Pulmonary artery endothelial cell (primary cell): ENCODE results near the gene KCNH1. TPM values are rescaled to one million over a fixed set of nuclear protein-coding genes. Genes with fewer than 3 reads are reported as not detected.
"Not testable (repeated sequence)": the region's sequence is repeated elsewhere in the genome, so short reads cannot be mapped to it uniquely, and the experiment has no call there.

Source experiments
- DNase-seq: peaks from one replicate; pipeline ENCODE4 v3.0.0-alpha.2; 2011; ENCODE audit warnings: low read depth, low spot score
- total RNA-seq: library from RNA; depleted of rRNA; stranded (reverse); fragments of >200 nt; gene quantifications from 2 replicates; pipeline ENCODE4 v1.2.3, GENCODE V29; 2014

Gene KCNH1
- total RNA-seq, 1 donor from 2014 or later: not detected

DNA sequence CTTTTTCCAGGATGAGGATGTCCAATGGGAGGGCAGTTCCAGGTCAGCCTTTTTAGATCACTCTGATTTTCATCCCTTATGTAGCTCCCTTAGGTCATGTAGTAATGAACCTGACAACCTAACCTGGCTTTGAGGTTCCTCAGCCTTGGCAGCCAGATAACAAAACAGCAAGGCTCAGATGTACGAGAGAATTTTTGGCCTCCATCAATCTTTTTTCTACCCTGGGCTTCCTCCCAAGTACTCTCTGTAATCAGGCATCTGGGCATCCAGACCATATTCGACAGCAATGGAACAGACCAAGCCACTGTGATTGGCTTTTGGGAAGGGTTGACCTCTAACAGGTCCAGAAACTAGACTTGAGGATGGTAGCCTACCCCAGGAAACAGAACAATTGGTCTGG lies 38.6 kb downstream of the KCNH1 start:
- DNase-seq: no peak

GRCh38 chr1:211092955-211093354 lies 41.0 kb downstream of the KCNH1 start:
- no peak for DNase-seq

DNA sequence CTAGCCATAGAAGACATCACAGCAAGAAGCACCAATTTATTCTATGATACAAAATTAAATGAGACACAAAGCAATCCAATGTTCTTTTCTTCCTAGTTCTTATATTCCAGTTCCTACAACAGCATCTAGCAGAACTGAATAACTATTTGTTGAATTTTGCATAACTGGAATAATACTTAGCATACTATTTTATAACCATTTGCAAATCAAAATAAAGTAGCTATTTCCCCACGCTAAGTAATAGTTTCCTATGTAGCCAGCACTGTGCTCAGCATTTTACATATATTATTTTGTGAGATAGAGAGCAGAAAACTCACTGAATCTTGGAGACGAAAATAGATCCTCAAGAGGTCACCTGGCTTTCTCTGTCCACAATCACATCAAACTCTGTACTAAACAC lies 42.1 kb downstream of the KCNH1 start:
- DNase-seq: no peak

DNA sequence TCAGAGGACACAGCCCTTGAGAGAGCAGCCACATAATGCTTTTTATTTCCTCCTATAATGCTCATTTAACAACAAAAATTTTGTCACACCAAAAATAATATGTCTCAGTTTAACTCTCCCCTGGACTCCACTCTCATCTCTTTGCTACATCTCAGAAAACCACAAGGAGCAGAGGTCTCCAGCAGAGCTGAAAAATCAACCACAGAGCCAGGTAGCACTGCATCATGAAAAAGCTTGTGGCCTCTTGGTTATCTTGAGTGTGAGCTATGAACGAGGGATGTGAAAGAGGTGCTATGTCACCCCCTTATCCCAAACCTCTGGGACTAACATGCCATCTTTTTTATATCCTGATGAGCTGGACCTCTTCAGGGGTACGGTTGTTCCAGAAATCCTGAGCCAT lies 44.4 kb downstream of the KCNH1 start:
- DNase-seq: no peak

DNA sequence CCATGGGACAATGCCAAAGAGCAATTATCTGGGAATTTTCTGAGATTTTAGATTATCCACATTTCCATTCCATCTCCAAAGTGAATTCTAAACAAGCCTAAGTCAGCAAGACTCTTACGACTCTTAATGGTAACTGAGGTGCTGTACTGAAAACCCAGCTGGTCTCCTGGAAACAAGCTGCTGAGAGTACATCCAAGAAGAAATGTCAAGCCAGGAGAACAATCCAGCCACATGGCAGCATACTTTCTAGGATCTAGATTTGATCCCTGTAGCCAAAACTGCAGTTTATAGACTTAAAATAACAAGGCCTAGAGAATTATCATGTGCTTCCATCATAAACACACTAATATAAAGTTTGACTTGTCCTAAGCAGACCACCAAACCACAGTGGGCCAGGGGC lies 45.8 kb downstream of the KCNH1 start:
- no peak for DNase-seq

DNA sequence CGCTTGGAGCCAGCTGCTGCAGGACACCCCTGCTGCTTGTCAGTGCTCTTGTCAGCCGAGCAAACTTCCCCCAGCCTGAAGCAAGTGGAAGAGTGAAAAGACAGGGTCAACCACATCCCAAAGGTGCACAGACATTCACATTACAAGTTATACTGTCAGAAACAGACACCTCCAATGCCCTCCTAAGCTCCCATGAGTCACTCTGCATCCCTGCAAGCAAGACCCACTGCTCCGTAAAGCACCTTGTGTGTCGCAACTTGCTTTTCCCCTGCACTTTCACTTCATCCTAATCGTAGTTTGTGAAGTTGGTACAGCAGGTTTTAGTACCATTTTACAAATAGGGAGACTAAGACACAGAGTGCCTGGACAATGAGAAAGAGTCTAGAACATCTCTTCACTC lies 51.1 kb downstream of the KCNH1 start:
- no peak for DNase-seq

GRCh38 chr1:211081447-211081846 lies 52.5 kb downstream of the KCNH1 start:
- DNase-seq: not testable (repeated sequence)

- DNase-seq: no peak
Observed at GRCh38 chr1:211068976-211069375, 65.0 kb downstream of the KCNH1 start.

GRCh38 chr1:211066781-211067384 lies 67.1 kb downstream of the KCNH1 start:
- no peak for DNase-seq

DNA sequence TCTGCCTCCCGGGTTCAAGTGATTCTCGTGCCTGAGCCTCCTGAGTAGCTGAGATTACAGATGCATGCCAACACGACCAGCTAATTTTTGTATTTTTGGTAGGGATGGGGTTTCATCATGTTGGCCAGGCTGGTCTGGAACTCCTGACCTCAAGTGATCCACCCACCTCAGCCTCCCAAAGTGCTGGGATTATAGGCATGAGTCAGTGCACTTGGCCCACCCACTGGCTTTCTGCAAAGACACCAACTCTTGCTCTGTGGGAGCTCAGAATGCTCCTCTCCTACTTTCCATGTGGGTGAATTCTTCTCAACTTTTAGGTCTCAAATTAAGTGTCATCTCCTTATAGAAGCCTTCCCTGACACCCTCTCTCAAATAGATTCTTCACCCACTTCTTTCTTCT lies 92.1 kb downstream of the KCNH1 start:
- not testable (repeated sequence) for DNase-seq

DNA sequence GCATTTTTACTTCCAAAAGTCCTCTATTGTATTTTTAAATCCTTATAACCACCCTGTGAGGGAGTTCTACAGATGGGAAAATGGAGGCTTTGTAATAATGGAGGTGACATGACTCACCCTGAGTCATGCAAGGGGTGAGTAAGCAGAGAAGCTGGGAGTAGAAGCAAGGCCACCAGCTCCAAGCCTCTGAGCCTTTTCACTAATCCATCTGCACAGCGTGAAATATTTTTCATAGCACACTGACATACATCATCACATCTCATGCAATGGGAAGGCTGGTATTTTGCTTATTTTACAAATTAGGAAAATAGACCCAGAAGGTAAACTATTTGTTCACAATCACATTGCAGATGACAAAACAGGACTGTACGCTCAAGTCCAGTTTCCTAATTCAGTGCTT lies 96.9 kb downstream of the KCNH1 start:
- no peak for DNase-seq

DNA sequence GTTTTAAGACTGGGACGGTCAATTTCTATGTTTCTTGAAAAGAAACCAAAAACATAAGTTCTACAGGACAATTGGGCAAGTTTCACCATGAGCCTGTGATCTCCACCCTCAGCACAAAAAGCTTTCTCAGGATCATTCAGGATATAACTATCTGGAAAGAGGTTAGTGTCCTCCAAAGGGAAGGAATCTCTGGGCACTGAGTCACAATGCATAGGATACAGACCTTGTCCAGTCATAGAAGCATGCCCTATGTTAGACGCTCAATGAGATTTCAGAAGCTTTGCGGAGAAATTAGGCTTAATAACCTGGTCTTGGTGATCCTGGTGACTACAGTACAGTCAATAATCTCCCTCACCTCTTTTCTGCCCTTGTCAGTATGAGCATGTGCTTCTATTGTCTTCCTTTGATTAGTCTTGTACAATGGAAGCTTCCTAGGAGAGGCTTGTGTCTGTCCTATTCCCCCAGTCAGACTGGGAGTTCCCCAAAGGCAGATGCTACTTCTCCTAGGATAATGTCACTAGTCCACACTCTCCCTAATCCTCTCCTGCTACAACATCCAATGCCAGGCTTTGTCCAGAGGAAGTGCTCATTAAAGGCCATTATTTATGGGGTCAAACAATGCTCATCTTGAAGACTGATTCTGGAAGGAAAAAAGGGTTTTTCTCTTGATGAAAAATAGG lies 97.4 kb downstream of the KCNH1 start:
- no peak for DNase-seq

- DNase-seq: no peak
Observed at GRCh38 chr1:211035821-211036380, 98.0 kb downstream of the KCNH1 start.

DNA sequence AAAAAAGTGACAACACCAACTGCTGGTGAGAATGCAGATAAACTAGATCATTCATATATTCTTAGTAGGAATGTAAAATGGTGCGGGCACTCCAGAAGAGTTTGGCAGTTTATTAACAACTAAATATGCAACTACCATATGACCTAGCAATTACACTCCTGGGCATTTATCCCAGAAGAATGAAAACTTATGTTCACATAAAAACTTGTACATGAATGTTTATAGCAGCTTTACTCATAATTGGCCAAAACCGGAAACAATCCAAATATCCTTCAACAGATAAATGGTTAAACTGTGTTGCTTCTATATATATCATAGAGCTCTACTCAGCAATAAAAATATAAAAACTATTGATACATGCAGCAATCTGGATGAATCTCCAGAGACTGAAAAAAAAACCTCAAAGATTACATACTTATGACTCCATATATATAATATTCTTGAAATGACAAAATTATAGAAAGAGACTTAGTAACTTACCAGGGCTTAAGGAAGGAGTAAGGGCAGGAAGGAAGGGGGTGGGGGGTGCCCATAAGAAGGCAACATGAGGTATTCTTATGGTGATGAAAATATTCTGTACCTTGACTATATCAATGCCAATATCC lies 99.9 kb downstream of the KCNH1 start:
- no peak for DNase-seq

DNA sequence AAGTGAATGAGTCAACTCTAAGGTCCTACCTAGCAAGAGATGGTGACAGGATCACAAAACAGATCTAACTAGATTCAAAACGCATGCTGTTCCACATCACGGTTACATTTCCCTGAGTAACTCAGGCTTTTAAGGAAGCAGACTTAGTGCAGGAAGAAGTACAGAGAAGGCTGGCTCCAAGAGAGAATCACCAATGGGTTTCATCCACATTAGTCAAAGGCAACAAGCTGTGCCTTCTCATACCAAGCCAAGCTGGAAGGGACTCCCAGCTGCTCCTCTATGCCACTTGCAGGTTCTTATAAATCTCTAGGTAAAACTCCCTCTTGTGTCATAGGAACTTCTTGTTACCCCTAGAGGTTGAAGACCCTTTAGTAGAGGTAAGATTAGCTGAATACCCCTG lies 109.0 kb downstream of the KCNH1 start:
- DNase-seq: no peak

DNA sequence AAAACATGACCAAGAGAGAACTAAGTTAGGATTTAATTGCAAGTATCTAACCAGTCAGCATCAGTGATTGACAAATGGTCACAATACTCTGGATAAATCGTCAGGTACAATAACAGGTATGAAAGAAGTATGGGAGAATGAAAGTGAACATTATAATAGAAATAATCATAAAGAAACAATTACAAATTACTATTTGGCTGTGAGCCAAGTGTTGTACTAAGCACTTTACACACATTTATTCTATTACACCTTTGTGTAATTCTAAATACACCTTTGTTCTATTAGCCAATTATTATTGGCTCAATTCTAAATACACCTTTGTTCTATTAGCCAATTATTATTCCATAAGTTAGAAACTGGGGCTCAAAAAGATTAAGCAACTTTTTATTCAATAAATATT lies 114.7 kb downstream of the KCNH1 start:
- no peak for DNase-seq

- DNase-seq: no peak
Observed at GRCh38 chr1:211018690-211019089, 115.3 kb downstream of the KCNH1 start.

DNA sequence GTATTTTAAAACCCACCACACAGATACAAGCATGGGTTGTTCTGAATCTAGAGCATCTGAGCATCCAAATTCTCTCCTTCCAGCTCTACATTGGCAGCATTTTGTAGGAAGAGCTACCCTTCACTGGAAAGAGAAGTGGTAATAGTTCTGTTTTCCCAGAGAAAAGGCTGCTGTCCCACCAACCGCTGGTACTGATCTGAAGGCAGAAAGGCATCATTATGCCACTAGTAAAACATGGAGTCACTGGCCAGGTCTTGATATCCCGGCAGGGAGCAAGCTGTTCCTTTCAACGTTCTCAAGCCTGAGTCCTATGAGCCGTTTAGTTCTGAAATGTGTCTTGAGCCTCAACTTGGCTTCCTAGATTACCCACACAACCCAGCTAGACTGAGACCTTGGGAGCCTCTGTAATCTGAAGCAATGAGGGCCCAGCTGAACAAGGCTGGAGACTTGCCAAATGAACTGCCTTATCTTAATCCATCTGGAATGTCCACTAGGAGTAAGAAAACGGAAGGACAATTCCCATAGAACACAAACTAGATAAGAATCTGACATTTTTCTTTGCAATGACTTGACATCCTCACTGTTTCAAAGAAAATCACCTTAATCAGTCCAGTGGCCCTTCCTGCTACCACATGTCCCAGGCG lies 116.8 kb downstream of the KCNH1 start:
- DNase-seq: no peak

- no peak for DNase-seq
Observed at GRCh38 chr1:211014275-211014674, 119.7 kb downstream of the KCNH1 start.

GRCh38 chr1:211013346-211014240 lies 120.4 kb downstream of the KCNH1 start:
- DNase-seq: no peak

DNA sequence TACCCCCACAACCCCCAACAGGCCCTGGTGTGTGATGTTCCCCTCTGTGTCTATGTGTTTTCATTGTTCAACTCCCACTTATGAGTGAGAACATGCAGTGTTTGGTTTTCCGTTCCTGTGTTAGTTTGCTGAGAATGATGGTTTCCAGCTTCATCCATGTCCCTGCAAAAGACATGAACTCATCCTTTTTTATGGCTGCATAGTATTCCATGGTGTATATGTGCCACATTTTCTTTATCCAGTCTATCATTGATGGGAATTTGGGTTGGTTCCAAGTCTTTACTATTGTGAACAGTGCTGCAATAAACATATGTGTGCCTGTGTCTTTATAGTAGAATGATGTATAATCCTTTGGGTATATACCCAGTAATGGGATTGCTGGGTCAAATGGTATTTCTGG lies 122.8 kb downstream of the KCNH1 start:
- not testable (repeated sequence) for DNase-seq
